ENCODE measurements around the gene BRIX1. TPM values are rescaled to one million over a fixed set of nuclear protein-coding genes. Genes with fewer than 3 reads are reported as not detected.

The BRIX1 gene, protein sequence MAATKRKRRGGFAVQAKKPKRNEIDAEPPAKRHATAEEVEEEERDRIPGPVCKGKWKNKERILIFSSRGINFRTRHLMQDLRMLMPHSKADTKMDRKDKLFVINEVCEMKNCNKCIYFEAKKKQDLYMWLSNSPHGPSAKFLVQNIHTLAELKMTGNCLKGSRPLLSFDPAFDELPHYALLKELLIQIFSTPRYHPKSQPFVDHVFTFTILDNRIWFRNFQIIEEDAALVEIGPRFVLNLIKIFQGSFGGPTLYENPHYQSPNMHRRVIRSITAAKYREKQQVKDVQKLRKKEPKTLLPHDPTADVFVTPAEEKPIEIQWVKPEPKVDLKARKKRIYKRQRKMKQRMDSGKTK
- total RNA-seq (2012; rRNA removed), result 15.1 and 53.0 TPM in 2 replicates
- 21.9 and 26.1 TPM in 2 replicates for polyA plus RNA-seq (2012; rRNA removed)
- polyA plus RNA-seq (2012; cell fraction: cytosol; rRNA removed), result 2.2 and 3.4 TPM in 2 replicates
- 1.3 and 7.7 TPM in 2 replicates for polyA plus RNA-seq (2012; cell fraction: nucleus; rRNA removed; ENCODE audit: low replicate concordance)
- percentile 93 among the genes with signal in this experiment for Bru-seq, nascent RNA
- percentile 74 among the genes with signal in this experiment for BruChase-seq, experiment 1, labeled RNA remaining after a 6-hour chase
- percentile 82 among the genes with signal in this experiment for BruChase-seq, experiment 2, labeled RNA remaining after a 2-hour chase
- long read RNA-seq, transcript BRIX1-201 (10 exons, 1,926 nt), result major isoform, 57 of 63 reads
- long read RNA-seq, partial matches to known transcripts, result 0 of 63 reads
- long read RNA-seq, other reads (novel, unspliced or antisense), result 5 of 63 reads

DNA sequence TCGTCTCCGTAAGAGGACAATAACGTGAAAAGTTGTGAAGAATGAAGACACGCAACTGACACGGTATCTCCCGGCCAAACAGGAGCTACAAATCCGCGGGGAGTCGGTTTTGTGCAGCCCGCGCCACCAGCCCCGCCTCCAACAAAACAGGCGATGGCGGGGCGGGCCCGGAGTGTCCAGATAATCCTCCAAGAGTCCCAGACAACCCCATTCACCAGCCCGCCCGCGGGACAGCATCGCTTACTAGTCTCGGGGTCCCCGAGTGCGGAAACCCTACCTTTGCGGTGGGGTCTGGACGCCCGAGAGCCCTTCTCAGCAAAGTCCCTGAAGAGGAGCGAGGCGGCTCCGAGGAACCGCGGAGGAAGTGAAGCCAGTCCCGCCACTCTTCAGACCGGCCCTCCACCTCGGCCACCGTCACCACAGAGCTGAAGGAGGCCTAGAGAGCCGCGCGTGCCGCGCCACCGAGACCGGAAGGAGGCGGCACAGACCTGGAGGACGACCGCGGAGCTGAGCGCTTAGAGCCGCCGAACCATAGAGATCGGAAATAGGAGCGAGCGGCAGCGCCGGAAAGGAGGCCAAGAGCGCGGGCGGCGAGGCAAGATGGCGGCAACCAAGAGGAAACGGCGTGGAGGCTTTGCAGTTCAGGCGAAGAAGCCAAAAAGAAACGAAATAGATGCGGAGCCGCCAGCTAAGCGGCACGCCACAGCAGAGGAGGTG, at the start of gene BRIX1, which contains the start of gene RAD1:
BRIX1 (plus strand) TSS at position 573 of the 717 bp plus-strand sequence; CDS start at position 601, 28 bp downstream.
RAD1 (minus strand) TSS at position 366 of the 717 bp plus-strand sequence. CDS start 612 bp downstream, outside the sequence.
- whole genome bisulfite sequencing, 2 experiments (ENCODE audit: extremely low coverage in 2 of 2, insufficient read length in 1 of 2), result 0% methylated on average over 43 of the region's 67 CpGs; no CpG with 5 or more reads in 1 of the 2 experiments

More for the DNA sequence above, at the start of gene BRIX1, which contains the start of gene RAD1:
- no peaks in the 10 kb centered on the region for H3K9me3 ChIP-seq (ENCODE audit: control insufficient read depth, insufficient read depth, low read length)
- intact Hi-C loops (cut with micrococcal nuclease), result loop anchor here (5.0 kb wide), 1 partner anchor 428 kb away; no protein-coding TSS in a partner anchor
- H2BK20ac ChIP-seq (ENCODE audit: low read depth, low read length), result peak within 1 kb of the TSS; percentile 31
- peak within 1 kb of the TSS; percentile 90 for H4K91ac ChIP-seq (ENCODE audit: insufficient read depth, low read depth, low read length)
- peak within 1 kb of the TSS; percentile 98 for H2BK5ac ChIP-seq (ENCODE audit: low read depth, low read length, poor library complexity, severe bottlenecking)
- BruUV-seq (replicated peaks), result no TSS peak
- peak within 1 kb of the TSS; percentile 100 for H3K23ac ChIP-seq (ENCODE audit: low read depth, low read length)
- peak within 1 kb of the TSS; percentile 95 for H3K27ac ChIP-seq (ENCODE audit: insufficient read depth, low read length)
- H2AK9ac ChIP-seq (replicated peaks; ENCODE audit: low read depth, low read length, poor library complexity), result peak within 1 kb of the TSS; percentile 92
- ATAC-seq (ENCODE audit: low read depth) (peak; percentile 96), DNase-seq (peak; percentile 98)
- CTCF ChIA-PET, result no interaction called here
- H4K5ac ChIP-seq (ENCODE audit: low read depth, low read length), result peak within 1 kb of the TSS; percentile 92
- H2BK120ac ChIP-seq (ENCODE audit: low read depth, low read length), result peak within 1 kb of the TSS; percentile 88
- peaks cover 5% of the 10 kb centered on the region; the same call in 1 of the 2 replicates for H3K4me1 ChIP-seq (ENCODE audit: control insufficient read depth, insufficient read depth, low read length)
- TF ChIP-seq CHD1 (IDR thresholded peaks at IDR 0.05; ENCODE audit: low read depth, low read length) (peak; percentile 74; the same call in 1 of the 2 replicates), POLR2A (IDR thresholded peaks at IDR 0.05; ENCODE audit: low read depth, low read length) (peak; percentile 62), MAFK (IDR thresholded peaks at IDR 0.05; ENCODE audit: low read depth, low read length) (no peak), BHLHE40 (IDR thresholded peaks at IDR 0.05; ENCODE audit: low read depth, low read length) (peak; percentile 90), USF2 (IDR thresholded peaks at IDR 0.05; ENCODE audit: low read depth, low read length) (peak; percentile 28; the same call in 1 of the 2 replicates), NFE2L2 (IDR thresholded peaks at IDR 0.05; ENCODE audit: low read depth, low read length) (no peak), SMC3 (IDR thresholded peaks at IDR 0.05; ENCODE audit: low read depth, low read length) (no peak), CEBPB (IDR thresholded peaks at IDR 0.05; ENCODE audit: low read depth, low read length) (no peak), MXI1 (IDR thresholded peaks at IDR 0.05; ENCODE audit: borderline replicate concordance, low read depth, low read length) (peak; percentile 91; the same call in 1 of the 2 replicates), RAD21 (IDR thresholded peaks at IDR 0.05; ENCODE audit: low read length) (peak; percentile 24; the same call in 1 of the 2 replicates), MAZ (IDR thresholded peaks at IDR 0.05; ENCODE audit: borderline replicate concordance, low read depth, low read length) (peak; percentile 69; the same call in 1 of the 2 replicates)
- H4K8ac ChIP-seq (ENCODE audit: low read depth in 2 of 2, low read length in 2 of 2), result peak within 1 kb of the TSS; percentile 89 to 92
- peaks cover 16 to 30% of the 10 kb centered on the region in 2 experiments for H3K79me1 ChIP-seq (ENCODE audit: low read depth in 1 of 2, low read length in 2 of 2)
- peak within 1 kb of the TSS; percentile 98 for H2AFZ ChIP-seq (replicated peaks; ENCODE audit: low read length, poor library complexity)
- H4K20me1 ChIP-seq (ENCODE audit: insufficient read depth, low read length), result peaks cover 2% of the 10 kb centered on the region; the same call in 1 of the 2 replicates
- peaks cover 11% of the 10 kb centered on the region for H3K36me3 ChIP-seq (ENCODE audit: control insufficient read depth, insufficient read depth, low read length)
- dilution Hi-C loops (cut with HindIII; ENCODE audit: low sequenced_read_pairs, unreplicated experiment), result no loop called here
- H3K4me3 ChIP-seq (ENCODE audit: insufficient read depth, low read depth, low read length), result peak within 1 kb of the TSS; percentile 77
- H3K18ac ChIP-seq (ENCODE audit: low read depth, low read length), result peak within 1 kb of the TSS; percentile 49
- no peaks in the 10 kb centered on the region for H3K27me3 ChIP-seq (ENCODE audit: control insufficient read depth, insufficient read depth, low read length)
- POLR2A ChIA-PET (ENCODE audit: unreplicated experiment), result interaction anchor here (0.6 to 1.4 kb wide), 4 partner anchors 8 to 428 kb away, joined by 4 to 15 read pairs (median 4); partner anchors contain the start of gene DNAJC21
- H3K56ac ChIP-seq (ENCODE audit: extremely low read depth, insufficient read depth, low read length), result peak within 1 kb of the TSS; percentile 96
- peak within 1 kb of the TSS; percentile 76 for H2AK5ac ChIP-seq (ENCODE audit: low read depth, low read length)
- H3K9me1 ChIP-seq (ENCODE audit: insufficient read depth, low read length), result 0 out of 2 replicates have a peak, but pooled peaks cover 3% of the 10 kb centered on the region
- H3K4ac ChIP-seq (ENCODE audit: low read depth, low read length), result peak within 1 kb of the TSS; percentile 95
- in situ Hi-C loops (cut with MboI; ENCODE audit: low sequenced_read_pairs), result no loop called here
- H3K4me2 ChIP-seq (ENCODE audit: low read depth, low read length), result peak within 1 kb of the TSS; percentile 99
- H3K9ac ChIP-seq (ENCODE audit: low read depth, low read length), result peak within 1 kb of the TSS; percentile 89
- peak within 1 kb of the TSS; percentile 94; the same call in 2 of the 3 replicates for H2BK15ac ChIP-seq (ENCODE audit: low read depth, low read length)
- H3K14ac ChIP-seq (replicated peaks; ENCODE audit: low read depth, low read length), result peak within 1 kb of the TSS; percentile 98
